GM10266 (cell line): ENCODE data around the gene CAMTA1.

Source experiments
- DNase-seq: peaks from one replicate; pipeline ENCODE4 v3.0.0; 2012; ENCODE audit errors: extremely low spot score
- TF ChIP-seq, protein P1 (sequence below): IDR thresholded peaks from 2 replicates; pipeline ENCODE4 v1.5.1; 2012; ENCODE audit warnings: mild to moderate bottlenecking, low read depth; ENCODE audit not compliant: control insufficient read depth, insufficient read depth; ENCODE audit errors: missing control alignments

The CAMTA1 gene

DNA sequence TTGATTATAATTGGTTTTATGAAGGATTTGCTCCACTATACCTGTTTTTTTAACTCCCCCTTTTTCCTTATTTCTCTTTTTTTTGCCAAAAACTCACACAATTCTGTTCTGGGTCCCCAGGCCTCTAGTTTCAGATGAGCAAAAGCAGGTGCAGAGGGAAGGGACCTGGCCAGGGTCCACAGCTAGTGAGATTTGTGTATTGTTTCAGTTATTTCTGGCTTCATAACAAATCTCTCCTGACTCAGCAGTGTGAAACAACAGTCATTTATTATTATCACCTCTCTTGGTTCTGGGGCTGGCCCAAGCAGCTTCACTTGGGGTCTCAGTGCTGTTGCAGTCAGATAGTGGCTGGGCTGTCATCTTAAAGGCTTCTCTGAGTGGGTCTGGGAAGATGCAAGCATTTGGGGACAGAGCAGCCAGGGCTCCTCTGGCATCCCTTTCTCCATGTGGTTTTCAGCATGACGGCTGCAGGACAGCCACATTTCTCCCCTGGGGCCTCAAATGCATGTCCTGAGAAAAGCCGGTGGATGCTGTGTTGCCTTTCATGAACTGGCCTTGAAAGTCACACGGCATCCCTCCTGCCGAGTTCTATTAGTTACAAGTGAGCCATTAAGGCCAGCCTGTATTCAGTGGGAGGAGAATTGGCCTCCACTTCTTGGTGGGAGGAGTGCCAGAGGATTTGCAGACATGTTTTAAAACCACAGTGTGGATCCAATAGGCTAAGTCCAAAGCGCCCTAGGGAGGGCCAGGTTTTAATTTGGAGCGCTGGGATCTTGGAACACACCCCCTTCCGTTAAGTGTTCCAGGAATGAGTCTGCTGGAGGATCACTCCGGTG is 137.1 kb downstream of the CAMTA1 start:
- DNase-seq = no peak
- TF ChIP-seq, protein P1, sequence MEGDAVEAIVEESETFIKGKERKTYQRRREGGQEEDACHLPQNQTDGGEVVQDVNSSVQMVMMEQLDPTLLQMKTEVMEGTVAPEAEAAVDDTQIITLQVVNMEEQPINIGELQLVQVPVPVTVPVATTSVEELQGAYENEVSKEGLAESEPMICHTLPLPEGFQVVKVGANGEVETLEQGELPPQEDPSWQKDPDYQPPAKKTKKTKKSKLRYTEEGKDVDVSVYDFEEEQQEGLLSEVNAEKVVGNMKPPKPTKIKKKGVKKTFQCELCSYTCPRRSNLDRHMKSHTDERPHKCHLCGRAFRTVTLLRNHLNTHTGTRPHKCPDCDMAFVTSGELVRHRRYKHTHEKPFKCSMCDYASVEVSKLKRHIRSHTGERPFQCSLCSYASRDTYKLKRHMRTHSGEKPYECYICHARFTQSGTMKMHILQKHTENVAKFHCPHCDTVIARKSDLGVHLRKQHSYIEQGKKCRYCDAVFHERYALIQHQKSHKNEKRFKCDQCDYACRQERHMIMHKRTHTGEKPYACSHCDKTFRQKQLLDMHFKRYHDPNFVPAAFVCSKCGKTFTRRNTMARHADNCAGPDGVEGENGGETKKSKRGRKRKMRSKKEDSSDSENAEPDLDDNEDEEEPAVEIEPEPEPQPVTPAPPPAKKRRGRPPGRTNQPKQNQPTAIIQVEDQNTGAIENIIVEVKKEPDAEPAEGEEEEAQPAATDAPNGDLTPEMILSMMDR = no peak

DNA sequence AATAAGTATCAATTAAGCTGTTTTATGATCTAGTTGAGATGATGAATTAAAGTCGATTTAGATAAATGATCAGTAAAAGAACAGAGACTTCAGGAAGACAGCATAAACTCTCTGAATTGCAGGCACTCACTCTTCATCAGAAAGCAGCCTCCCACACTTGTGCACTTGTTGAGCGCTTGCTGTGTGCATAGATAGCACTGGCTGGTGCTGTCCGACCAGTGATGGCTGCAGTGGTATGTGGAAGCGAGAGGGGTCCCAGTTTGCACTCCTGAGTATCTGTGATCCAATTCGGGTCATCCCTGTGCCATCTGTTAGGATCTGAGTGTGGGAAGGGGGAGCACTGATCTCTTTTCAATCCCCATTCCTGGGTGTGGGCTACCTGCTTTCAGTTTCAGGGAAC is 137.8 kb downstream of the CAMTA1 start:
- TF ChIP-seq, protein P1 = no peak
- no peak for DNase-seq

DNA sequence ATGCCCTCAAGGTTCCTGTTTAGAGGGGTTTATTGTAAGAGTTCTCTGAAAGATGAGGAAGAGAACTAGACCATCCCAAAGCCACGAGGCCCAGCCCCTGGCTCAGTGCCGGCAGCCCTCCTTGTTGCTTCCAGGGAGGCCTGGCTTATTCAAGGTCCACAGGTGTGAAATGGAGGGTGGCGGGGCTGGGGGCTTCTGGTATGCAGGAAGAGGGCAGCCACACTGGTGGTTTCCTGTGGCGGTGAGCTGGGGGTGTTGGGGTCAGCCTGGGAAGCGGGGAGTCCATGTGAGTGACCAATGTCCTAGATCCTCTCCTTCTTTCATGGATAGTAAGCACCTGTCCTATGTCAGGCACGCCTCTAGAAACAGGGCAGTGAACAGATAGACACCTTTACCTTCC is 138.2 kb downstream of the CAMTA1 start:
- no peak for DNase-seq

DNA sequence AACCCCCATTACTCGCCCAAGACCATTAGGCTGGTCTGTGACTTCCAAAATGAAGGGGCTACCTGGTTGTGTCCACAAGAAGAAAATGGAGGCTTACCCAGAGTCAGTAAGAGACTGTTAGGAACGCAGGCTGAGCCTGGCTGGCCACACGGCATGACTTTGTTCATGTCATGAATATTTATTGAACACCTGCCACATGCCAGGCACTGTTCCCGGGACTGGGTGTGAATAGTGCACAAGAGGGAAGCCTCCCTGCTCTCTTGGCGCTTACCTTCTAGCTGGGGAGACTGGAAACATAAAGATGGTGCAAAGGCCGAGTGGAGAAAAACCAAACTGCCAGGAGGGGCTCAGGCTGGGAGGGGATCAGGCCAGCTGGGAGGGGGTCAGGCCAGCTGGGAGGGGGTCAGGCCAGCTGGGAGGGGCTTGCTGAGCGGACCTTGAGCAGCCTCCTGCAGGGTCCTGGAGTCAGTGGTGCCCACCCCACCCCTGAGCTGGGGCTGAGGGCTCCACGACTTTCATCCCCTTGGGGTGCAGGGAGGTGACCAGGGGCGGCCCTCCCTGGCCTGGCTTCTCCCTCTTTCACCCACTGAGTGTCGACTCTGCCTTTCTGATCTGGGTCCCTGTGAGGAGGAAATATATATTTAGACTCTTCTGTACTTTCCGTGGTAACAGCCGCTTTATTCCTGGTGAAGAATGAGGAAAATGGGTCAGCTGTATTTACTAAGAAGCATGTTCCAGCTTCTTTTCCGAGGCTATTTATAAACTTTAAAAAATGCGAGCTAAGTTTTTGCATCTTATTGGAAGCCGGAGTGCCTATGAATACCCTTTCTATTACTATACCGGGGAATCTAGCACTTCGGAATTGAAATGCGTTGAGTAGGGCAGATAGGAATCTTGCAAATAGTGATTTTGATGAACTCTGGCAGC is 139.0 kb downstream of the CAMTA1 start:
- TF ChIP-seq, protein P1 = no peak
- DNase-seq = no peak

More for the DNA sequence above, 138.2 kb downstream of the CAMTA1 start:
- TF ChIP-seq, protein P1 = no peak

DNA sequence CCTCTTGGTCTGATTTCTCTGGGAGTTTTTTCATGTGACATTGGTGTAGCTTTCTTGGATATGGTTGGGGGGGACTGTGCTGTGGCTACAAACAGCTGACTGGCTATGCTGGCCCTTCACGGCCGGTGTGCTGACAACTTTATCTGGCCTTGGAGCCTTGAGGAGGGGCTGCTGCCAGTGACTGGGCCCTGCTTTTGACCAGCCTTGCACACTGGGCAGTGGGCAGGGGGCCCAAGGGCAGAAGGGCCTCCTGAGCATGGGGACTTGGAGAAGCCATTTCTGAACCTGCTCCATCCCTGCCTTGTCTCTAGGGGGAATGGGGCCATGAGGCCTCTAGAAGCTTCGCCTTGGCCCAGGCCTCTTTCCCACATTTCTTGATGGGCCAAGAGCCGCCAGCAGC is 139.6 kb downstream of the CAMTA1 start:
- TF ChIP-seq, protein P1 = no peak

DNA sequence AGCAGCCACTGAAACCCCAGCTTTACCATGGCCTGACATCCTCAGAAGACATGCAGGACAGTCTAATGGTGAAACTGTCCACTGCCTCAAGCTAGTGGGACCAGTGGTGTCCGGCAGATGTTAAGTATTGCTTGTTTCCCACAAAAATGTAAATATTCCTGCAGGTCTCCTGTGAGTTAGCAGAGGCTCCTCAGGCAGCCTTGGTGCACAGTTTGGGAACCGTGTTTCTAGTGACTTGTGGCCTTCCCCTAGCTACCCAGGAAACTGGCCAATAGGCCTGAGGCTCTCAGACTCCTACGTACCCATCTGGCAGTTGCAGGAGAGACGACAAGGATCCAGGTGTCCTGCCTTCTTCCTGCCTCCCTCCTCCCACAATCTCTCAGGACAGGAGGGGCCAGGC is 142.4 kb downstream of the CAMTA1 start:
- TF ChIP-seq, protein P1 = no peak
- no peak for DNase-seq

More for the DNA sequence above, 139.6 kb downstream of the CAMTA1 start:
- no peak for DNase-seq
